Neural crest cell (in vitro differentiated cells): Measurements from ENCODE around the gene CD63. TPM values are rescaled to one million over a fixed set of nuclear protein-coding genes. Genes with fewer than 3 reads are reported as not detected.

ENCODE experiments used
- DNase-seq: peaks from one replicate; pipeline ENCODE4 v3.0.0; 2021; ENCODE audit warnings: low read depth, mixed read lengths, low spot score
- H3K27ac Mint-ChIP-seq: one replicate; pipeline ENCODE4 v1.8.0; 2021; ENCODE audit warnings: mild to moderate bottlenecking, mixed read lengths; ENCODE audit not compliant: unreplicated experiment
- H3K27me3 Mint-ChIP-seq: 2 replicates; pipeline ENCODE4 v1.8.0; 2021; ENCODE audit warnings: low read depth, mild to moderate bottlenecking, mixed read lengths
- H3K36me3 Mint-ChIP-seq: 2 replicates; pipeline ENCODE4 v1.8.0; 2021; ENCODE audit warnings: low read depth, mild to moderate bottlenecking, mixed read lengths
- H3K4me1 Mint-ChIP-seq: 2 replicates; pipeline ENCODE4 v1.8.0; 2021; ENCODE audit warnings: mixed read lengths
- H3K4me3 Mint-ChIP-seq: one replicate; pipeline ENCODE4 v1.8.0; 2021; ENCODE audit warnings: mild to moderate bottlenecking, mixed read lengths
- H3K9me3 Mint-ChIP-seq: 2 replicates; pipeline ENCODE4 v1.8.0; 2021; ENCODE audit warnings: mixed read lengths
- CTCF ChIP-seq: fragments of 200-600 bp; sonication (generic); conservative IDR thresholded peaks from 2 replicates; pipeline ENCODE4 v1.5.0; 2021; ENCODE audit warnings: antibody characterized with exemption, mild to moderate bottlenecking
- total RNA-seq: library from RNA; stranded (reverse); gene quantifications from 2 replicates; pipeline ENCODE4 v1.2.1, GENCODE V29; 2021

CD63 gene
- total RNA-seq, 1 donor from 2014 or later: 560 TPM

GRCh38 chr12:55696141-55696540 lies 32.7 kb downstream of the CD63 start:
- Mint-ChIP-seq H3K36me3 (peaks cover 2% of the 10 kb centered on the region), H3K9me3 (no peaks in the 10 kb centered on the region), H3K27ac (peak overlapping the region; percentile 88), H3K4me1 (no peaks in the 10 kb centered on the region), H3K27me3 (no peaks in the 10 kb centered on the region), H3K4me3 (no peak overlapping the region)
- no peak for DNase-seq
- no peak for TF ChIP-seq CTCF

GRCh38 chr12:55695349-55695748 lies 33.5 kb downstream of the CD63 start:
- H3K4me1 Mint-ChIP-seq: no peaks in the 10 kb centered on the region
- no peak overlapping the region for H3K4me3 Mint-ChIP-seq
- no peak for TF ChIP-seq CTCF
- no peak for DNase-seq
- H3K27ac Mint-ChIP-seq: no peak overlapping the region
- H3K36me3 Mint-ChIP-seq: peaks cover 3% of the 10 kb centered on the region
- H3K27me3 Mint-ChIP-seq: no peaks in the 10 kb centered on the region
- no peaks in the 10 kb centered on the region for H3K9me3 Mint-ChIP-seq

- H3K36me3 Mint-ChIP-seq: peaks cover 3% of the 10 kb centered on the region
Observed at GRCh38 chr12:55694651-55695050, 34.2 kb downstream of the CD63 start.

GRCh38 chr12:55694188-55694515 lies 34.7 kb downstream of the CD63 start:
- no peak for DNase-seq
- H3K27ac Mint-ChIP-seq: peak overlapping the region; percentile 43

More at GRCh38 chr12:55694651-55695050, 34.2 kb downstream of the CD63 start:
- TF ChIP-seq CTCF: no peak
- Mint-ChIP-seq H3K4me3 (no peak overlapping the region), H3K27ac (no peak overlapping the region), H3K4me1 (no peaks in the 10 kb centered on the region), H3K9me3 (no peaks in the 10 kb centered on the region), H3K27me3 (no peaks in the 10 kb centered on the region)
- no peak for DNase-seq

GRCh38 chr12:55693323-55694187 lies 35.3 kb downstream of the CD63 start:
- Mint-ChIP-seq H3K4me1 (no peaks in the 10 kb centered on the region), H3K36me3 (peaks cover 3% of the 10 kb centered on the region), H3K4me3 (no peak overlapping the region), H3K27ac (no peak overlapping the region), H3K27me3 (no peaks in the 10 kb centered on the region), H3K9me3 (no peaks in the 10 kb centered on the region)
- TF ChIP-seq CTCF: no peak
- DNase-seq: no peak

More at GRCh38 chr12:55694188-55694515, 34.7 kb downstream of the CD63 start:
- peaks cover 3% of the 10 kb centered on the region for H3K36me3 Mint-ChIP-seq
- TF ChIP-seq CTCF: no peak
- no peaks in the 10 kb centered on the region for H3K9me3 Mint-ChIP-seq
- H3K27me3 Mint-ChIP-seq: no peaks in the 10 kb centered on the region
- H3K4me3 Mint-ChIP-seq: no peak overlapping the region
- H3K4me1 Mint-ChIP-seq: no peaks in the 10 kb centered on the region
